Fibroblast of skin of left biceps (primary cell): ENCODE measurements around the gene CPS1.

ENCODE experiments used
- DNase-seq, 2 experiments: peaks; one replicate each; pipeline ENCODE4 v3.0.0-alpha.2; 2013; ENCODE audit warnings: low read depth in 2 of 2

CPS1 gene

DNA sequence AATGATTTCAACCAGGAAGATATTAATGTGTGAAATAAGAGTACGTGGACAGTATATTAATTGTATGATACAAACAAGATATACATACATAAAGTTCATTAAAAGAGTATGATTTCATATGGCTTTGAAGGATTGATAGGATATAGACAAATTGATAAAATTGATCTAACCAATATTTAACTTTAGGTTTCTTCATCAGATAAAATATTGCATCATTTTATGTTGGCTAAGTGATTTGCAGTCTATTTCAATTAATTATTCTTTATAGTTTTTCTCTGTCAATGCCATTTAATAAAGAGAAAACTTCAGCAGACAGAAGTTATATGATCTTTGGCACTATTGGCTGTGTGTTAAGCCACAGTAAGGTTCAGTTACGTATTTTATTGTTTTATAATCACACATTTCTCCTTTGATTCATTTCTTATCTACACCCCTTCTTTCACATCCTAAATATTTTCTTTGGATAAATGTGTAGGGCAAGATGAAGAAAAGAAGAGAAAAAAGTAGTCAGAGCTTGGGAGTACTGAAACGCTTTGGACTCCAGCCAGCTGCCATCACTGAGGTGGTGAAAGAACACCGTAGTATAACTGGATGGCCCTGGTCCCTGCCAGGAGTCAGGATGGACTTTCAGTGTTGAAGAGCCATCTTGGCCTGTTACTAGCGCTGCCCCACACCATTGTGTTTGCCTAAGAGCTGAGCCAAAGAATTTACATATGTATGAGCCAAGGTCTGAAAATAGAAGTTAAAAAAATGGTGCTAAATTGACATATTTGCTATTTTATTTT, 9.8 kb upstream of the CPS1 start:
- no peak for DNase-seq

DNA sequence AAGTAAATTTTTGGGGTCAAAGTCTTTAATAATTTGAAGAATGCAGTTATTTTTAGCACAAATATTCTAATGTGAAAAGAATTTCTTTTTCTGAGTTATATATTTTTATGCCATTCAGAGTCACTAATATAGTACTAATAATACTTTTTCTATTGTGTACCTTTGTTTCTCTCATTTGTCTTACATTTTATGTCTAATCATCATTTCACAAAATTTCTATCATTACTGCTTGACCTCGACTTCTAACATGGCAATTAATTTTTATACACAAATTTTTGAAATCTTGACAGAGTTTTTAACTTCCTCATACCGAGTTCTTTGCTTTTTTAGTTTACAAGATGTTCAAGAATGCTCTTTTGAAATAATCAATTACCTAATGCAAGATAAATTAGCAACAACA, 8.4 kb upstream of the CPS1 start:
- DNase-seq = no peak

DNA sequence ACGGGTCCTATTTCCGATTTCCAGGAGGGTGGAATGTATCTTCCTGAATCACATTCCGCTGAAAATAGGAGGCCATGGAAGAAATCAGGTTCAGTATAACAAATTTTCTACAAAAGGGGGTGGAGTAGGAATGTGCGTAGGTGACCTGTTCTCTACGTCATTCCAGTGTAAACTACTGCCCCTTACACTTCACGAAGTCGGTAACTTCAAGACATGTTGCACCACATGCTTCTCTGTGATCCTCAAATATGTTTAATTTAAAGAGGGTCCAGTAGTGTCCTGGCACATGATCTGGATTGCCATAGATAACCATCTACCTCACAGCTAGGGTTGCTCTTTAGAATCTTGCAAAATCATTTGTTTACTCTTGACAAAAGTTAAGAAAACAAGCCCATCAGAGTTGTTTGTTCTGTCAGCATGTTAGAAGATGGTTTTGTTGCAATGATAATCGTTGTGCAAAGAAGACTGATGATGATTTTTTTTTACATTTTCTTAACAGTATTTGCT, 7.5 kb upstream of the CPS1 start:
- DNase-seq = no peak

DNA sequence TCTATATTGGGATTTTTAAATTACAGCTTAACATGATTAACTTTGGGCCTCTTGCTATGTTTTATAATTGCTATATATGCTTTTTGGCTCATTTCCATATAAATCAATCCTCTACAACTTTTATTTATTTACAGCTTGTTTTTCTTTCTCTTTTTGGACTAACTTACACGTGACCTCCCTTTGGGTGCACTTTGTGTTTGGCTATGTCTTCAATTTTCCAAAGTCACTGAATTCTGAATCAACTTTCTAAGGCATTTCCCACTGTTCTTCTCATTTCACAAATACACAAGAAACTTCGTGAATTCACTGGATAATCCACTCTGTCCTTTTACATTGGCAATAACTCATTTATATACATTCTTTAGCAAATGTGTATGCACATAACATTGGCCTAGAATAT, 5.4 kb upstream of the CPS1 start:
- no peak for DNase-seq

DNA sequence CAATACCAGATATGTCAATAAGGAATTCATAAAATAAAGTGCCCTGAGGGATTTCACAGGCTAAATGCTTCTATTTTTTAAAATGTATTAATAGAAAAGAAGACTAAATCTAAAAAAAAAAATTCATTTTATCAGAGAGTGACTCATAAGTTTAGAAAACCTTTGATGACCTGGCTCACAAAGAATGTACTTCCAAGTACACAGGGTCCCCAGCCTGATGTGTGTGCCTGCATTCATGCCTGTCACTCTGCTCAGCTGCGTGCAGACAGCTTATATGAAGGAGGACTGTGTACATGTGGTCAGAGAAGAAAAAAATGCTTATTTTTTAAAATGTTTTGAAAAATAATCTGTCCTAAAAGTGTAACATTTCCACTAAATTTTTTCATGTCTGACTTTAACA, 3.0 kb upstream of the CPS1 start:
- DNase-seq = no peak

DNA sequence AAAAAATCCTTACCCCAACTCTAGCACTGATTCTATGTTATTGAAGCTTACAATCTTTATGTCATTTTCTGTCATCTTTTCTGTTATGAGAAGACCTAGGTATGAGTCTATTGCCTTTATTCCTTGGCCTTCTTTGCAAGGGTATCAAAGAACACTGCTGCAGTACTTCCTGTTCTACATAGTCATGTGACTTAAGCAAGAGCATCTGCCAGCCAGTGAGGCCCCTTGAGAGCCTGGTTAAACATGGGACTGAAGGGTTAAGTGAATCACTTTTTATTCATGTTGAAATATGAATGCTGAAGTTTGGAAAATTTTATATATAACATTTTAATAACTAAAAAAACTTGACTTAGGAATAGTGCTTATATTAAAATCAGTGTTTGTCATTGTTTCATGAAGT, 844 bp upstream of the CPS1 start:
- DNase-seq = no peak

DNA sequence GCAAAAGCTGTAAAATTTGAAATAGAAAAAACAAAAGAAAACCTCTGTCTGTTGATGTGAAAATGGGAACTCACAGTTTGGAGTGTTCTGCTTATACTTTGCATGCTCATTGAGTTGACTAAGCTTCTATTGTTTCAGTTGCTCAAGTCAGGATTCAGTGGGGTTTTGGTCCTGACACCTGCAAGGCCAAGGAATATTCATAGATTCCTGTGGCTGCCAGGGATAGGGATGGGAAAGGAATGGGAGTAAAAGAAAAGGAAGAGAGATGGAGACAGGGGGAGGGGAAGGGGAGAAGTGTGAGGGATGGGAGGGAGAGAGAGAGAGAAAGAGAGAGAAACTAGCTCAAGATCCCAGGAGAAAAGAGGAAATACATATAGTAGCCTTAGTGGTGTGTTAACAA, 1.3 kb downstream of the CPS1 start:
- DNase-seq = no peak

DNA sequence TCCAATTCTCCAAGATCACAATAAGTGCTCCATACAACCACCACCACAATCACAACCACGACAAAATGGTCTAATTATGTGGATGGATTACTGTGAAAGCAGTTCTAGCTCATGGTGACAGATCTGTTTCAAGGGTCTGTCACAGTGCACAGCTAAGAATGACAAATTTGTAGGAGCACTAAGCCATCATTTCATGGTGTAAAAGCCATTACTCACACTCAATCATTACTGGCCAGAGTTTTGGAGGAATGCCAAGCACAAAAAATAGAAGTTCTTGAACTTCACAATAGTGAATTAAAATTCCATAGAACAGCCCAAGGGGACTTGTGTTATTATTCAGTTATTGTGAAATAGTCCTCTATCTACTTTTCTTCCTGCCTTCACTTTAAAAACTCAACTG, 2.3 kb downstream of the CPS1 start:
- no peak for DNase-seq

DNA sequence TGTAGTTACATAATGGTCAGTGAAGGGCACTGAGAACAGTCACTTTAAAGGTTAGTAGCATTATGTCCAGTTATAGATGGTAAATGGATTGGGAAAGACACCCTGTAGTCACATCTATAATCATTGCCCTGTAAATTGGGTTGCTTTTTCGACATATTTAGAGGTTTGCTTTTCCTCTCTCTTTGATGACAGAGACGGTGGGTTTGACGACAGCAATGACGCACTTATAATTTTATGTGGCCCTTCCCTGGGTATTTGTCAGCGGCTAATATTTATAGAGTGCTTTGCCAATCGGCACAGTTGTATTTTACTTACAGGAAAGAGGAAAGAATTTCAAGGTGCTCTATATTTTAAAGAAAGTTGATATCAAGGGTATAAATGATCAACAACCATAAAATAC, 2.8 kb downstream of the CPS1 start:
- DNase-seq = no peak

DNA sequence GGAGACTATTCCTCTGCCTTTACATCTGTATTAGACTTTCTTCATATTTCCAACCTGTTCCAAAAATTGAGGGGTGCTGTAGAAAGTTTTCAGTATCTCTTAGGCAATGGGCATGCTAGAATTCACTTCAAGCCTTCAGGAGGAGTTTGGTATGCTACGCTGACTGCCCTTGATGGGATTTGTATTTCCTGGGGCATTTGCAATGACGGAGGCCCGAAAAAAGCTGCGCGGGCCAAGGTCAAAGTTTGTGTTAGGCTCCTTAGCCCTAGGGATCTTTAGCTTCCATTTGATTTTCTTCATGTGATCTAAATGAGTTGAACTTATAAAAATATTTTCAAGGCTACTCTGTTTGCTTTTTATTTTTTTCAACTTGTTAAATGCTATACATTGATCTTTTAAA, 5.1 kb downstream of the CPS1 start:
- no peak for DNase-seq

DNA sequence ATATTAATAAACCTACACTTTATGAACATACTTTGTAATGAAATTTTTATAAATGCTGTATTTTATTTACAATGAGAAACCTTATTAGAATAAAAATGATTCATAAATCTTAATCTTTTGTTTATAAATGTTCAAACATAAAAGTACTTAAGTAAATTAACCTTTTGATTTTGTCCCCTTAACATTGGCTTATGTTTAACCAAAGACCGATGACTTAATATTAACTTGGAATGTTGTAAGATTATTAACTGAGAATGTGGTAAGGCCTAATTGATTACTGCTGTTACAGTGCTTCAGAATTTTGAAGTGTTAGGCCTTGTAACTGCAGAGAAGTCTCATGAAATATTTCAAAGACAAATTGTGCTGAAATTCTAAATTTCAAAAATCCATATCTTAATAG, 5.7 kb downstream of the CPS1 start:
- DNase-seq = no peak

DNA sequence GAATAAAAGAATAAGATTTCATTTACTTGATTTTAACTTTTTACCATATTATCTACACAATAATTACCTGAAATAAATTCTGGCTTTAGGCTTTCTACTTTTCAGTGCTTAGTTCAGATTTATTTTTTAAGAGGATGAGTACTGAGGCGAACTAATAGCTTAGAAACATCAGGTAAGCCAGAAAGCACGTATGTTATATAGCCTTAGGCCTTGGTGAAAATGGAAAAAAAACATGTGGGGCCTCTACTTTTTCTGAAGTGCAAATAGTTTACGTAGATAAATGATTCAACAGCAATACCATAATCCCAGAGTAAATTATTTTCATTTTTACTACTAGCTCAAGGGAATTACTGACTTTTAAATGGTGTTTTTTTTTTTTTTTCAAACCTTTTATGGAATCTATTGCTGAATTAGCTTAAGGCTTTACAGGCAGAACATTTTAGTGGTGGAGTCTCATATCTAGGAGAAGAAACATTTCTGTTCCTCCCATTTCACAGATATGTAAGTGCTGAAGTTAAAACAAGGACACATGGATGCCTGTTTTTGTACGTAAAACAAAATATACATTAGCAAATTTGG, 6.2 kb downstream of the CPS1 start:
- DNase-seq = no peak

DNA sequence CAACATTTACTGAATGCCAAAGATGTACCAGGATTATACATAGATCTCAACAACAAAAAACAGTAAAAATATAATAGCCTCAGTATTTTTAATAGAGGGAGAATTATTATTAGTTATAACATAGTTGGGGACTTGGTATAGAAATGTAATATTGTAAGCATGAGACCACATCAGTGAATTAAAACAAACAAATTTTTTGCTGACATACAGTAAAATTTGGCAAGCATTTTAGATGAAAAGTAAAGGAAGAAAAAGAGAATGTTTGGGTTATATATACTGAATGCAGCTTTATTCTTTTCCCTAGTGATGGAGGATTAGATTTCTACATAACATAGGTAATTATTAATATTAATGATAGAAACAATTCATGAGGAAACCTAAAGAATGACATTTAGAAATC, 10.9 kb downstream of the CPS1 start:
- no peak for DNase-seq

DNA sequence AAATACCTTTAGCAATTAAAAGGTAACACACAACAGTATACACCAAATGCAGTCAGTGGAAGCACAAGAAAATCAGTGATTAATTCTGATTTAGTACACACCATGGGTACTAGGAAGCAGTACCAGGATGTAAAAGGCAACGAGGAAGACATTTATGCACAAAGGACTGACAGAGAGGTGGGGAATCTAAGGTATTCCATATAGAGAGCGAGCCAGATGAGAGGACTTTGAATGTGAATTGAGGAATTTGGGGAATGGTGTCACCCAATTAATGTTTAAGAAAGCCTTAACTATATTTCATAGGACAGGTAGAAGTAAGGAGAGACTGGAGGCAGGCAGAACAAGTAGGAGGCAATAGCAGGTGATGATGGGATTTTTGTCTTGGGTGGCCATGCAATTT, 11.7 kb downstream of the CPS1 start:
- DNase-seq = no peak

DNA sequence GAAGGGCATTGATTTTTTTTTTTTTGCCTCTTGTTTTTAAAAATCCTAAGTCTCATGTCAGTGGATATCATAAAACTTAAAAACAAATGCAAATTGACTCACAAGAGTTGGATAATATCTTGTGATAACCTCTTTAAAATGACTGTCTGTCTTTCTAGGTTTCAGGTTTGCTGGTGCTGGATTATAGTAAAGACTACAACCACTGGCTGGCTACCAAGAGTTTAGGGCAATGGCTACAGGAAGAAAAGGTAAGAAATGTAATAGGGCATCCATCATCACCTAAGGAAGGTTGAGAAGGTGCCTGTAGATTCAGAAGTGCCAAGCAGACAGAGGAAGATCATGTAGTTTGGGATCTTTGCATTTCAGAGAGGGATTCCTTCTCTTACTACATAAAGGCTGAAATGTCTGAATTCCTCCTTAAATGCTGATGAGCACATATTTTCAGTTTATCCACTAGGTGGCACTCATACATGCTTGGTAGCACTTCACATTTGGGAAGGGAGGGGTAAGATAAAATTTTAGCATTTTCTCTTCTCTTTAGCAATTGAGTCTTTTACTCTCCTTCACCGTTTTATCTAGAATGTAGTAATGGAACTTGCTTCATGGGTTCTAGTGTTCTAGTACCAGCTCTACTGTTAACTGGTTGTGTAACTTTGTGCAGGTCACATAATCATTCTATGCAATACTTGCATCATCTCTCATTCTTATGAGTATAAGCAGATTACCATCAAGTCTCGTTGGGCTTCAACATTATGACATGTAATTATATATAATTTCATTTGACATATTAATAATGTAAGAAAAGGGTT, 21.1 kb downstream of the CPS1 start:
- DNase-seq = peak in 1 of 2 experiments; percentile 8

DNA sequence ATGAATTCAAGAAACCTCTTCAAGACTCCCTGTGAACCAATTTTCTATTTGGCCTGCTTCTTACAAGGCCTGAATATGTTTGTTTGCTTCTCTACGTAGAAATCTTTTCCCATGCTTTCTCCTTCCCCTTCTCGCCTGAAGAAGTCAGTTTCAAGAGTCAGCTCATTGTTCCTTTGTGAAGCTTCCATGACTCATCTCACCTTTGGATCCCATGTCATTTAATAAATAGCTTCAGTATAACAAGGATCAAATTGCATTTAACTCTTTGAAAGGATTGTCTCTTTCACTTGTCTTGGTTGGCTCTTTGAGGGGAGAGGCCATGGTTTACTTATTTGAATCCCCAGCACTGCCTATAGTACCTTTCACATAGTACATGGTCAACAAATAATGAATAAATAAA, 28.4 kb downstream of the CPS1 start:
- DNase-seq = no peak

DNA sequence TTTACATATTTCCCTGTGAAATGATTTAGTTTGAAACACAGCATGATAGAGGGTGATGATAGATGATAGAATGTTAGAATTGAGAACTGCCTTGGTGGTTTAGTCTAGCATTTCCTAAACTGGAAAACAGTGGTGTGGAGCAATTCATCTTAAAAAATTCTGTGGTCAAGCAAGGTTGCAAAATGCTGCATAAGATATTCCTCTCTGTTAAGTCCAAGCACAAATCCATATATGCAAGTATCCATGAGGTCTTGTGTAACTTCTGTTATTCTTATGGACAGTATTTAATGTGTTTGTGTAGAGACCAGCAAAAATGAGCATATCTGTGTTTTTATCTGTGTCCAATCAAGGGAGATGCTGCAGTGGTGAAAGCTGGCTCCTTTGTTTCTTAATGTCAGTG, 30.0 kb downstream of the CPS1 start:
- no peak for DNase-seq

DNA sequence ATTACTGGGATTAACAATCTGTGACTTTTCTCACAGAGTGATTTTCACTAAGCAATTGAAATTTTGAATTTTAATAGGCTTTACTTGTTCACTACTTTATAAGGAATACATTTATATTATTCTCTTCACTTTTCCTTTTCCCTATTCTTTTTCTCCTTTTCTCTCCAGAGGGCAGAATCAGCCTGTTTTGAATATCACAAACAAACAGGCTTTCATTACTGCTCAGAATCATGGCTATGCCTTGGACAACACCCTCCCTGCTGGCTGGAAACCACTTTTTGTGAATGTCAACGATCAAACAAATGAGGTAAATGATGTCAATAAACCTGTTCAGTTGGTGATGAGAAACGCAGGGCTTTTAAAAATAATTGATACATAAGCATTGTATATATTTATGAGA, 35.3 kb downstream of the CPS1 start:
- DNase-seq = no peak

DNA sequence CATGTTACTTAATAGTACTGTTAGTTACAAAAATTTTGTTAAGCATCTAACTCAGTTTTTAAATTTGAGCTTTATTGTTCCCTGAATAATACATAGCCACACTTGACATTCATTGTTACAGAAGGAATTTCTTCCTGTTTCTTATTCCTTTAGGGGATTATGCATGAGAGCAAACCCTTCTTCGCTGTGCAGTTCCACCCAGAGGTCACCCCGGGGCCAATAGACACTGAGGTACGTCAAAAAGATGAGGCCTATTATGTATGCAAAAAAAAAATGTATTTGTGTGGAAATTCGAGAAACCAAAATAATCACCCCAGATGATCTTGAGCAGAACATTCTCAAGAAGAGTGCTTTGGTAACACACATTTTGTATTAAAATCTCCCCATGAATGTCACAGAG, 36.3 kb downstream of the CPS1 start:
- no peak for DNase-seq

DNA sequence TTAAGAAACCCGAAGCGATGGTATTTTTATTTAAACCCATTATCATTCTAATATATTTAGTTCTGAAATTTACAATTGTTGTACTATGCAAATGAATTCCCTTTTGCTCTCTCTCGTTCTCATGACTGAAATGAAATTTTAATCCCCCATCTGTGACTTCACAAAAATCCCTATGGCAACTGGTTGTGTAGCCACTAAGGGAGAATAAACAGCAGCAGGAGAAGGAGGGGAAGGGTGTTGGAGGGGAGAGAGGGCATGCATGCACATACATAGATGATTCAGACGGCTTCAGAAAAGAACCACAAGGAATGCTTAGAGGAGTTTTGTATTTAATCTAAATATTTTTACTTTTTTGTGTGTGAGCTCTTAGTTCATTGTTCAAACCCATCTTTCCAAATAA, 36.8 kb downstream of the CPS1 start:
- DNase-seq = no peak

DNA sequence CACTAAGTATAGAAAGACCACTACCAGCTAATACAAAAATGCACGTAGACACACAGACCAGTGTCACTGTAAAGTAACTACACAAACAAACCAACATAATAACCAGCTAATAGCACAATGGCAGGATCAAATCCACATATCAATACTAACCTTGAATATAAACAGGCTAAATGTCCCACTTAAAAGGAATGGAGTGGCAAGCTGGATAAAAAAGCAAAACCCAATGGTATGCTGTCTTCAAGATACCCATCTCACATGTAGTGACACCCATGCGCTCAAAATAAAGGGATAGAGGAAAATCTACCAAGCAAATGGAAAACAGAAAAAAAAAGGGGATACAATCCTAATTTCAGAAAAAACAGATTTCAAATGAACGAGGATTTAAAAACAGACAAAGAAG, 41.8 kb downstream of the CPS1 start:
- no peak for DNase-seq

DNA sequence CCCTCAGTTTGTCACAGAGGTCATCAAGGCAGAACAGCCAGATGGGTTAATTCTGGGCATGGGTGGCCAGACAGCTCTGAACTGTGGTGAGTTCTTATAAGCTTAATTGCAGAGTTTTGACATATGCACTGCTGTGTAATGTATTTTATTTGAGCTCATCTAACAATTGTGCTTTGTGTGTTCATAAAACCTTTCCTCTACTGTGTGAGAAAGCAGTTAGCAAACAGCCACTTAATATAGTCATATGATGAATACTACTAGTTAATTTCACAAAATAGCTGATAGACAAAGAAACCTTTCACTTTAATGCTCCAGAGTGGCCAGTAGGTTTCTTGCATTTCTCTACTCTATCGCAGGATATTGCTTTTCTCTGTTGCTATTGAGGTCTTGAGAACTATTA, 43.1 kb downstream of the CPS1 start:
- DNase-seq = no peak

DNA sequence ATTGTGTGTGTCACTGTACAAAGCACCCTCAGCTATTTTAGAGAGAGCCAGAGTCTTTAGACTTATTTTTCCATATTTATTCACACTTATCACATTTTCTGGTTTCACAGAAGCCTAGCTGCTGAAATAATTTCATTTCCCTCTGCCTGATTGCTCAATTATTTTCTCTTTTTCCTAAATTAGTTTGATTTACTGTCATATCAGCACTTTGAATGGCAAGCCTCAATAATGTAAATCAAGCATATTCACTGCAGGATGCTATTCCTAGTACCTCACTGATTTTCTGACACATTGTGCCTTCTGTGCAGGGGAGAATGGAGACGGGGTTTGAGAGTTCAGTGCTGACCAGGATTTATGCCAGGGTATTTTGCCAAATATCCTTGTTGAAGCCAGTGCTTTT, 48.3 kb downstream of the CPS1 start:
- no peak for DNase-seq
